ENCODE results near the gene EXOC6B.

The EXOC6B gene

GRCh38 chr2:72825257-72826155 lies at the start of gene EXOC6B:
Gene EXOC6B (minus strand): TSS chr2:72826033.
- DNase-seq (ENCODE audit: low read depth), result peak; percentile 93

DNA sequence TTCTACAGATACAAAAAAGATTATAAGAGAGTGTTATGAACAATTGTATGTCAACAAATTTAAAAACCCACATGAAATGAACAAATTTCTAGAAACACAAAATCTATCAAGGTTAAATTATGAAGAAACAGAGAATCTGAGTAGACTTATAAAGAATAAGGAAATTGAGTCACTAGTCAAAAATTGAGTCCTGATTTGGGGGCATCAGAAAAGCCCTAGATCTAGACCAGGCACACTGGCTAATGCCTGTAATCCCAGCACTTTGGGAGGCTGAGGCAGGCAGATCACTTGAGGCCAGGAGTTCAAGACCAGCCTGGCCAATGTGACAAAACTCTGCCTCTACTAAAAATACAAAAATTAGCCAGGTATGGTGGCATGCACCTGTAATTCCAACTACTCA lies 46.0 kb upstream of the EXOC6B start:
- no peak for DNase-seq (ENCODE audit: low read depth)

DNA sequence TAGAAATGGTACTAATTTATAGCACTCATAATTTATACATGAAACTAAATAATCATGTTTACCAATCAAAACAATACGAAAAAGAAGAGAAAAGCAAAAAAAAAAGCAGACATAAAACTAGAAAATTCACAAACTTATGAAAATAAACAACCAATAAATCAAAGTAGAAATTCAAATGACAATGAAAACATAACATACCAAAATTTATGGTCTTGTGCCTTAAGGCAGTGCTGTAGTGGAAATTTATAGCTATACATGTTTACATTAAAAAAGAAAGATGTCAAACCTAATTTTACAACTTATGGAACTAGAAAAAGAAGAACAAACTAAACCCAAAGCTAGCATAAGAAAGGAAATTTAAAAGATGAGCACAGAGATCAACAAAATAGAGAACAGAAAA lies 45.2 kb upstream of the EXOC6B start:
- DNase-seq (ENCODE audit: low read depth), result no peak

- peak; percentile 84 for DNase-seq (ENCODE audit: low read depth)
These were observed 38.7 kb upstream of the EXOC6B start for GRCh38 chr2:72864500-72864899.

DNA sequence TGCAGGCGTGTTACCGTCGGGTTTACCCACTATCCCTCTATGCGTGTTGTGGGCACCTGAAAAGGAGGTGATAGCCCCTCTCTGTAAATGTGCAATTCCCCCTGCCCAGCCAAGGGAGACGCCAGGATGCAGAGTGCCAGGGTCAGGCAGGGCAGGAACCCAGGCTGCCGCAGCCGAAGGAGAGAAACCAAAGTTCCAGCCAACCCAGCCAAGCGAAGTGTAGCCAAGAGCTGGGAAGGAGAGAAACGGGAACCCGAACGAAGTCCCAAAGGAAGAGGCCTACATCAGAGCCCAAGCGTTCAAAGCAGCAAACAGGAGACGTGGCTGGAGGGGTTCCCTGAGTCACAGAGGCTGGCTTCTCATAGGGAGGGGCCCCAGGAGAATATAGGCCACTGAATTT lies 37.2 kb upstream of the EXOC6B start:
- DNase-seq (ENCODE audit: low read depth), result no peak

DNA sequence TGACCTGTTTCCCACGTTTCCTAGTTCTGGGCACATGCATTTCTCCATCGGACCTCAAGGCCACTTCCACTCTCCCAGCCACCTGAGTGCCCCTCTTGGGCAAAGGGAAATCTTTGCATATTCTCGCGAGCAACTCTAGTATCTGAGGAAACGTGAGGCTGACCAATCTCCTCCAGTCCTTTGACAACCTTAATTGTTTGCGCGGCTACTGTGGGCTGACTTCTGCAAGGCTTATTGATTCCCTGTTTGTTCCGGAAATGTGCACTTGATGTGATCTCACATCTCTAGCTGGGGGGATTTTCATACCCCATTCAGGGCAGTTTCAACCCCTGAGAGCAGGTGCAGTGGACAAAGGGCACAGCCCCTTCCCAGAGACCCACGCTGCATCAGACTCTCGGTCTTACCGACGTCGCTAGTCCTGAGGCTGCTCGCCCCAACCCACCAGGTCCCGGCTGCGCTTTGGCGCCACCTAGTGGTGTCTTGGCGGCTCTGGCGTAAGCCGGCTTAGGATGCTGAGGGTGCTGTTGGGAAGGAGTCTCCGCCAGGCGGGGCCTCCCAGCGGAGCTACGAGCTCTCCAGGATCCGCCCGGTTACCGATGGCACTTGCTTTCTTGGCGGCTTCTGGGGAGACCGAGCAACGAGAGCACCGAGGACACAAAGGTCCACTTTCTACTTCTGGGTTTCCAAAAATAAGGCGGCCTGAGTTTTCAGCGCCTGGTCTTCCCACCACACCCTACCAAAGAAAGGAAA lies 36.6 kb upstream of the EXOC6B start:
- DNase-seq (ENCODE audit: low read depth), result peak; percentile 89

GRCh38 chr2:72859831-72860262 lies 34.0 kb upstream of the EXOC6B start:
- peak; percentile 69 for DNase-seq (ENCODE audit: low read depth)

DNA sequence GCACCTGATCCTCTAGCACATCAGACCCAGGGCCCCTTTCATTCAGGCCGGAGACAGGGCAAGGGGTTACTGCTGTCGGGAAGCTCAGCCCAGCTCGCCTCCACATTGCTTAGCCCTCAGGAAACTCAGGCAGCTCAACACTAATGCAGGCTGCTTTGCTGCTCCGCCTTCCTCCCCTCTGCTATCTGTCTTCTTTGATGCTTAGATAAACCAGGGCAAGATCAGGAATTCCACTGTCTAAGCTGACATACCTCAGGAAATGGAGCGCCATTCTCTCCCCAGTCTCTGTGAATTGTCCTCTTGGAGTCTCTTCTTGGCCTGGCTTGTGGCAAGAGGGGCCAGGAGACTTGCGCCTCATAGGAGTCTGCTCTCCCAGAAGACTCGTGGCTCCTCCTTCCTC lies 25.5 kb upstream of the EXOC6B start:
- DNase-seq (ENCODE audit: low read depth), result no peak

GRCh38 chr2:72849138-72849462 lies 23.3 kb upstream of the EXOC6B start:
- no peak for DNase-seq (ENCODE audit: low read depth)

GRCh38 chr2:72848436-72849137 lies 22.8 kb upstream of the EXOC6B start:
- DNase-seq (ENCODE audit: low read depth), result no peak

GRCh38 chr2:72847534-72848315 lies 21.9 kb upstream of the EXOC6B start:
- DNase-seq (ENCODE audit: low read depth), result no peak

GRCh38 chr2:72846171-72847095 lies 20.6 kb upstream of the EXOC6B start:
- DNase-seq (ENCODE audit: low read depth), result no peak

DNA sequence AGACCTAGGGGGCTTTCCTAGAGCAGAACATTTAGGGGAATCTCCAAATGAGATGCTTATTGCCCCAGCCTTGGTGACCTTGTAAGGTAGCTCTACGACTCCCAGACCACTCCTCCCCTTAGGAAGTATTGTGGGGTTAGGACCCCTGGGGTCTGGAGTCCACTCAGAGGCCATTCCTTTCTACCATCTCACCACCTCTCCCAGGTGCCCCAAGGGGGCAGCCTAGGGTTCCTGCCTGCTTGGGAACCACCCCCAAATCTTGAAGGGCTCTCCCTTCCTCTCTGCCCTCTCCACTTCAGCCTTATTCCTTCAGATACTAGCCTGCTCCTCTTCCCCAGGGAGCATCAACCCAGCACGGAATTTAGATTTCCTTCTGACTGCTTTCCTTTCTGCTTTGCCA lies 17.5 kb upstream of the EXOC6B start:
- no peak for DNase-seq (ENCODE audit: low read depth)

GRCh38 chr2:72841462-72842125 lies 15.8 kb upstream of the EXOC6B start:
- DNase-seq (ENCODE audit: low read depth), result no peak

- DNase-seq (ENCODE audit: low read depth), result no peak
These were observed 14.2 kb upstream of the EXOC6B start for GRCh38 chr2:72840066-72840465.

DNA sequence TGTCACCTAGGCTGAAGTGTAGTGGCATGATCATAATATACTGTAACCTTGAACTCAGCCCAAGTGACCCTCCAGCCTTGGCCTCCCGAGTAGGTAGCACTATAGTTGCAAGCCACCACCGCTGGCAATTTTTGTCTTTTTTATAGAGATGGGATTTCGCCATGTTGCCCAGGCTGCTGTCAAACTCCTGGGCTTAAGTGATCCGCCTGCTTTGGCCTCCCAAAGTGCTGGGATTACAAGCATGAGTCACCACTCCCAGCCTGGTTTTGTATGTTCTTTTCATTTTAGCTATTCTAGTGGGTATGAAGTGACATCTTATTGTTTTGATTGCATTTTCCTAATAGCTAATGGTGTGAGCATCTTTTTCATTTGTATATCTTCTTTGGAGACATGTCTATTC lies 11.3 kb upstream of the EXOC6B start:
- peak; percentile 33 for DNase-seq (ENCODE audit: low read depth)

DNA sequence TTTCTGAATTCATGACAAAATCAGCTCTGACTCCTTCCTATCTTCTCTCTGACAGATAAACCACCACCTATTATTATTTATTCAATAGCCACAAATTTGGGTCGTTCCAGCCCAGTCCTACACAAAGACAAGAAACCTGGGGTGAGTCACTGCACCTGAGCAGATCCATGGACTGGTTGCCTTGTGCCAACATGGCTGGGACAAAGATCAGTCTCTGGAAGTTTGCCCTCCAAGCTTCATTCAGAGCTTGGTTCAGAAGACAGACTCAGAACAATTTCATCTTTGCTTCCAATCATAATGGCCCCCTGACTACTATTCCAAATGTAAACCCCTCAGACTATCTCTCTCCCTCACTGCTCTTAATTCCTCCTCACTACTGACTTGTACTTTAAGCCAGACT lies 9.6 kb upstream of the EXOC6B start:
- no peak for DNase-seq (ENCODE audit: low read depth)

- DNase-seq (ENCODE audit: low read depth), result no peak
These were observed 8.8 kb upstream of the EXOC6B start for GRCh38 chr2:72834596-72834995.

- DNase-seq (ENCODE audit: low read depth), result no peak
These were observed 7.4 kb upstream of the EXOC6B start for GRCh38 chr2:72833084-72833714.

DNA sequence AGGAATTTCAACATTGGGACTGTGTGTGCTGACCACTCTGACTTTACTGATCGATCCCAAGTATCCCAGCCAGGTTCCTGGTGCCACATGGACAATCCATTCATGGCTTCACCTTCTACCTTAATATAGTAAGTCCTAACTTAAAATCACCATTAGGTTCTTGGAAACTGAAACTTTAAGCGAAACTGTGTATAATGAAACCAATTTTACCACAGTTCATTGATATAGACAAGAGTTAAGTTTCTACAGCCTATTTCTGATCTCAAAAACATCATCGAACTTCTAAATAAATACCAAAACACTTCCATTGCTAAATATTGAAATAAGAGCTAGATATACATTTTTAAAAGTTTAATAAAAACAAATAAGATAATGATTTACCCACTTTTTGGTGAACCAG lies 4.4 kb upstream of the EXOC6B start:
- DNase-seq (ENCODE audit: low read depth), result no peak

All from ELR (cell line).